ENCODE results near the gene AFAP1L2.

The AFAP1L2 gene

GRCh38 chr10:114412907-114413797 is 8.8 kb upstream of the AFAP1L2 start:
- no peak for DNase-seq (ENCODE audit: low read depth in 2 of 2)

DNA sequence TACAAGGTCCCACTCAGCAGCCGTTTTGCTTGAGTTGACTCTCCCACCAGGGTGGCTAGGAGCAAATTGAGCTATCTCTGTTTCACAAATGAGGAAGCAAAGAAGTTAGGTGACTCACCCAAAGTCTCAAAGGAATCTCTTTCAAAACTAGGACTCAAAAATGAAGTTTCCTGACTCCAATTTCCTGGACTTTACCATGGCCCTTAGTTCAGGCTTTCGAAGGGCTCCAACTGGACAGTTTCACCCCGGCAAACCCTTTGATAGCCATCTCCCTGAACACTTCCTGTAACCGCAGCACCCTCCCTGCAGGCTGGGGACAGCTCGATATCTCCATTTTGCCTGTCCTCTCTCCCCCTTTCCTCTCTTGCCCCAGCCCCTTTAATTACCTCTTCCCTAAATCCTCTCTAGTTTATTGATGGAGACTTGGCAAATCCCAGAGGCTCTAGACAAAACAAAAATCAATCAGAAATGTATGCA is 4.7 kb upstream of the AFAP1L2 start:
- no peak for DNase-seq (ENCODE audit: low read depth in 2 of 2)

GRCh38 chr10:114408112-114408967 is 4.0 kb upstream of the AFAP1L2 start:
- no peak for DNase-seq (ENCODE audit: low read depth in 2 of 2)

GRCh38 chr10:114406455-114406854 is 2.2 kb upstream of the AFAP1L2 start:
- DNase-seq (ENCODE audit: low read depth in 2 of 2) = no peak

DNA sequence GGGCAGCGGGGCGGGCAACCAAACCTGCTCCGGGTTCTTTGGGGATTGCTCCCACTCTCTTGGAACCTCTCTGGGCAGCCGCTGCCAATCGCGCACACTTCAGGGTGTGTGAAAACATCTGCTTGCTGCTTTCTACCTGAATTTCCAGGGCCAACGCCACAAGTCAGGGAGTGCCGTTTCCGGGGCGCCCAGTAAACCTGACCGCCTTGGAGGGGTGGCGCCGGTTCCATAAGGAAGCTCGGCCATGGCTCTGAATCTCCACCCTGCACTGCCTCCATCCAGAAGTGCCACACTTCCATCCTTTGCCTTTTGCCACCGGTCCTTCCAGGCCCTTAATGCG is 679 bp upstream of the AFAP1L2 start:
- DNase-seq (ENCODE audit: low read depth in 2 of 2) = no peak

GRCh38 chr10:114403541-114404161 is 651 bp downstream of the AFAP1L2 start:
- no peak for DNase-seq (ENCODE audit: low read depth in 2 of 2)

- DNase-seq (ENCODE audit: low read depth in 2 of 2) = no peak
Observed at GRCh38 chr10:114402871-114403540, 1.3 kb downstream of the AFAP1L2 start.

DNA sequence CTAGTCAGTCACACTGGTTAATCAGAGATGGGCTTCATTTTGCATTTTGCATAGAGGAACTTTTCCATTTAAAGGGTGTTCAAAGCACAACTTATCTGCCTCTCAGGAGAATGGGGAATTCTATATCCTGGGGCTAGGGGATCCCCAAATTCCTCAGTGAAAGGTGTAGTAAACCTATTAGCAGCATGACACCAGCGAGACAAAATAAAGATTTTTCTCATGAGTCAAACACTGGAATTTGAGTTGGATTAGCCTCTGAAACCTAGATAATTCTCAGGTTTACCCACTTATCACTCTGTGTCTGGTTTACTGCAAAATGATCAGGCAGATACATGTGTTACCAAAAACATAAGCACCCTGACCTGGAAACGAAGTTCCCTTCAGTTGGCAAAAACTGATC is 2.1 kb downstream of the AFAP1L2 start:
- no peak for DNase-seq (ENCODE audit: low read depth in 2 of 2)

GRCh38 chr10:114401195-114401791 is 3.0 kb downstream of the AFAP1L2 start:
- DNase-seq (ENCODE audit: low read depth in 2 of 2) = no peak

GRCh38 chr10:114400091-114400490 is 4.2 kb downstream of the AFAP1L2 start:
- DNase-seq (ENCODE audit: low read depth in 2 of 2) = no peak

- no peak for DNase-seq (ENCODE audit: low read depth in 2 of 2)
Observed at GRCh38 chr10:114399576-114399975, 4.7 kb downstream of the AFAP1L2 start.

DNA sequence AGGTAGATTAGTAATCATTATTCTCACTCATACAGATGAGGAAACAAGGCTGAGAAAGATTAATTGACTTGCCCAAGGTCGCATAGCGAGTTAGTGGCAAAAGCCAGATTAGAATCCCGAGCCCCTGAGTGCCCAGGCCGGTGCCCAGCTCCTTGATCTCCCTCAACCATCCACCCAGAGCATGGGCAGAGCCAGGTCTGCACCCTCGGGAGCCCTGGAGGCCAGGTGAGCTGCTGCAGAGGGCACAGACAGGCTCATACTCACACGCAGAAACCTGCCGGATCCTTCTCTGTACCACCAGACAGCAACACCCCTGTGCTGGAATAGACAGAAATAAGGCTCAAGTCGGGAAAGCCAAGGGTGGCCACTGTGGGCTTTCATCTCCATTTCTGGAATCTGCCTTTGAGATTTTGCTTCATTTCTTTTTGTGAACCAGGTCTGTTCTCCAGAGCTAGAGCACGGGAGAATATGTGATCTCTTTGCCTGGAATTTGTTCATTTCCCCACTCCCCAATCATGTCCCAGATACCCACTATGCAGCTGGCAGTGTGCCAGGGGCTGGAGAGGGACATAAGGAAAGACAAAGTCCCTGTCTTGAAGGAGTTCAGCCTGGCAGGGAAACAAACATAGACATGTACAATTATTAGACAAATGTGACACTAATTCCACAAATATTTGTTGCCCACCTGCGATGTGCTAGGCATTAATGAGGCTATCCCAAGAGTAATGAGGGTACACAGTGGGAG is 5.5 kb downstream of the AFAP1L2 start:
- no peak for DNase-seq (ENCODE audit: low read depth in 2 of 2)

DNA sequence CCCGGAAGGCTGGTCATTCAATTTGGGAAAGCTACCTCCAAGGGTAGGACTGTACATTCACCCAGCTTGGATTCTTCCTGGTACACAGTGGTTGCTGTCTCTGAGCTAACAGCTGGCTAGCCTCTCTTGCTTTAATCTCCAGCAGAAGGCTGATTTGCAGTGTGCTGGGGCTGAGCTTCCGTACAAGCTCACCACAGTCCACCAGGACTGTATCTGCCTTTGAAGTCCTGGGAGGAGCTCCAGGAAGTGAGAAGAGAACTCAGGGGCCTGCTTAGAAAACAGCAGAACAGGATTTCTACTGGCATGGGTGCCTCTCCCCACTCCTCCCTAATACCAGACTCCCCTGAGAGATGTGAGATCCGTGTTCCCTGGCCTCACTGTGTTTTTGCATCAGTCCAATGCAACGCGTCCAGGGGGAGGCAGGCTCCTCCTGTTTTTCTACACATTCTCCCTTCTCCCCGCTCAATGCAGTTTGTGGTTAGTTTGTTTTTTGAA is 6.6 kb downstream of the AFAP1L2 start:
- no peak for DNase-seq (ENCODE audit: low read depth in 2 of 2)

GRCh38 chr10:114396464-114396863 is 7.8 kb downstream of the AFAP1L2 start:
- no peak for DNase-seq (ENCODE audit: low read depth in 2 of 2)

DNA sequence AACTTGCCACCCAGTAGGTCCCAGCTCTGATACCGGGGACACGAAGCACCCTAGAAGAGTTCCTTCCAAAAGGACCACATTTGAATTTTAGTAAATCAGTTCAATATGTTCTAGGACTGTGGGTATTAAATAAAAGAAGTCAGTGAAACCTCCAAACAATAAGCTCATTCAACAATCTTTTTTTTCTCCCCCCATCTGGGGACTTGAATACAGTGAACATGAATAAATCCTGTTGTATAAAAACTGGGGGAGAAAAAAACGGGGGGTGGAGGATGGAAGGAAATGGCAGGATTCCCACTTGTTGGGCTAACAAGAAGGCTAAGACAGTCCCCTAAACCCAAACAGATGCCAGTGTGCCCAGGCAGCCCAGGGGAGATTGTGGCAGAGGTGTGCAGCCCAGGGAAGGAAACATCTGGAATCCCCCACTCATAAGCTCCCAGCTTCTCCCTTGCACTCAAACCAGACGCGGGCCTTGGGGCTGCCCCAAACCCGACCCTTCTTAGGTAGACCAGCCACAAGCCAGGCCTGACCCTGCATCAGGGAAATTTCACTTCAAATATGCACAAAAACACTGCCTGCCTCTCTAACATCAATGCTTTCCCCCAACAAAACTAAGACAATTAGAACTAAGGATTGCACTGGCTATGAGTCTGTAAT is 8.8 kb downstream of the AFAP1L2 start:
- no peak for DNase-seq (ENCODE audit: low read depth in 2 of 2)

DNA sequence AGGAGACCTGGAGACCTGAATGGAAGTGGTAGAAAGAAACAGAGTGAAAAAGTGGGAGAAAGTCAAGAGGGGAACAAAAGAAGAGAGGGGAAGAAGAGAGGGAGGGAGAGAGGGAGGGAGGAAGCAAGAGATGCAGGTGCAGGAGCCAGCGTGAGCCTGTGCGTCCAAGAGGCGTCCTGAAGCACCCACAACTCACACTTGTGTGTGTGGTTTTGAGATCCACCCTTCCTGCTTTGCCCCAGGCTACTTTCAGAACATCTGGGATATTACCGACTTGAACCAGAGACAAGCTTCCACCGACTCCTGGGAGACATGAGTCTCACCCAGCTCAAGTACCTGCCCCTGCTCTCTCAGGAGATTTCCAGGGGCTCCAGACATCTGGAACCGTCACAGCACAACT is 9.8 kb downstream of the AFAP1L2 start:
- no peak for DNase-seq (ENCODE audit: low read depth in 2 of 2)

DNA sequence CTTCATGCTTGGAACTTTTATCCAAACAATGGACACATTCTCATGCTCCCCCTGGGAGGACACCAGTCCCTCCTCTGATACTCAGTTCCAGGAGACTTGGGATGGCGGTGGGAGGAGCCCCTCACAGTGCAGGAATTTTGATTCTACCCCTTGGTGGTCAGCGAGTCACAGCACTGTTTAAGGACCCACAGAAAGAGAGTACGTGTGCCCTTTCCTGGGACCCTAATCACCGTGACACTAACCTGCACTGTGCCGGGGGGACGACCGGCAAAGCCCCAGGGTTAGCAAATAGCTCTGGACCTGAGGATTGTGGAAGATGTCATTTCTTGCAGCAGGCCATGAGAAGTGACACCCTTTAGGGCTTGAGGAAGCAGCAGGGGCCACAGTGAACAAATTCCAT is 10.4 kb downstream of the AFAP1L2 start:
- DNase-seq (ENCODE audit: low read depth in 2 of 2) = no peak

GRCh38 chr10:114393482-114393881 is 10.8 kb downstream of the AFAP1L2 start:
- no peak for DNase-seq (ENCODE audit: low read depth in 2 of 2)

- no peak for DNase-seq (ENCODE audit: low read depth in 2 of 2)
Observed at GRCh38 chr10:114392112-114392835, 12.0 kb downstream of the AFAP1L2 start.

Measured in stimulated activated CD4-positive, alpha-beta T cell treated with anti-CD3 and anti-CD28 coated beads, Interleukin-1b, Interleukin-23, amount 100 ng/mL, for 1 hour (primary cell).